Measurements from ENCODE around the gene PAQR8. TPM values are rescaled to one million over a fixed set of nuclear protein-coding genes. Genes with fewer than 3 reads are reported as not detected.

The PAQR8 gene
- total RNA-seq, 2 experiments from 2014 or later = 5.5 to 6.2 TPM

DNA sequence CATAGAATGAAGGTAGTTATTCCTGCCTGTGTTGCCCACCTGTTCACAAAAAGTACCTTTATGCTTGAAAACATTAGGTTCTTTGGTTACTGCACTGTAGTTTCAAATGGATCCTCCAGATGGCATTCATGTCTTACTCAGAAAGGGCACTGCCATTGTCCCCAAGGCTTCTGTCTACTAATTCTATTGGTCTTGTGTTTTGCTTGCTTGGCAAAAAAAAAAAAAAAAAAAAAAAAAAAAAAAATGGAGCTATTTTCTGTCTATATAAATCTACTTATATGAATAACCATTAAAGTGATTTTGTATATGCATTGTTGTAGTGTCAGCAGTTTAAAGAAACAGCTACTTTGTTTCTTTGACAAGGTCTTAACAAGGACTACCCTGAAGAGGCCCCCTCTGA, 45.5 kb downstream of the PAQR8 start:
- ChIA-PET CTCF (ENCODE audit: unreplicated experiment) (interaction anchor here (0.5 to 0.9 kb wide), 10 partner anchors 30 to 935 kb away, joined by 3 to 6 read pairs (median 4); no protein-coding TSS in a partner anchor), POLR2A (interaction anchor here (0.6 to 1.7 kb wide), 15 partner anchors 8 to 667 kb away, joined by 3 to 12 read pairs (median 4); no protein-coding TSS in a partner anchor)
- H3K36me3 ChIP-seq (ENCODE audit: insufficient read depth, low read length) = no peaks in the 10 kb centered on the region
- peak; percentile 80 for DNase-seq (ENCODE audit: low spot score)
- no TSS peak for BruUV-seq (replicated peaks)
- H2AFZ ChIP-seq (ENCODE audit: low read length) = no peak overlapping the region
- no peak overlapping the region for H3K4me2 ChIP-seq (ENCODE audit: low read length)
- H4K20me1 ChIP-seq (ENCODE audit: insufficient read depth, low read length) = no peaks in the 10 kb centered on the region
- no peaks in the 10 kb centered on the region for H3K4me1 ChIP-seq (ENCODE audit: insufficient read depth, low read length, poor library complexity, severe bottlenecking)
- intact Hi-C loops (cut with micrococcal nuclease; ENCODE audit: unreplicated experiment) = loop anchor here (2.0 kb wide), 2 partner anchors 245 to 255 kb away; no protein-coding TSS in a partner anchor
- no peaks in the 10 kb centered on the region for H3K79me2 ChIP-seq (ENCODE audit: insufficient read depth, low read depth, low read length)
- H3K9me2 ChIP-seq (ENCODE audit: insufficient read depth, low read length) = no peaks in the 10 kb centered on the region
- H3K9me3 ChIP-seq (ENCODE audit: low read length) = no peaks in the 10 kb centered on the region
- TF ChIP-seq EZH2phosphoT487 (IDR thresholded peaks at IDR 0.05; ENCODE audit: borderline replicate concordance, low read depth, low read length) (no peak), CTCF (conservative IDR thresholded peaks at IDR 0.05; ENCODE audit: low read length) (peak; percentile 92)
- no peak overlapping the region for H3K4me3 ChIP-seq (ENCODE audit: low read depth, low read length, poor library complexity, severe bottlenecking)
- H3K27ac ChIP-seq (ENCODE audit: low read depth, low read length, poor library complexity, severe bottlenecking) = no peak overlapping the region

- CTCF ChIA-PET (ENCODE audit: unreplicated experiment) = no interaction called here
These were observed 47.5 kb downstream of the PAQR8 start for GRCh38 chr6:52409499-52409898.

More at GRCh38 chr6:52409499-52409898, 47.5 kb downstream of the PAQR8 start:
- no TSS peak for BruUV-seq (replicated peaks)
- Histone ChIP-seq H3K9me2 (ENCODE audit: insufficient read depth, low read length) (no peaks in the 10 kb centered on the region), H3K4me2 (ENCODE audit: low read length) (no peak overlapping the region), H2AFZ (ENCODE audit: low read length) (no peak overlapping the region), H3K4me3 (ENCODE audit: low read depth, low read length, poor library complexity, severe bottlenecking) (no peak overlapping the region), H3K79me2 (ENCODE audit: insufficient read depth, low read depth, low read length) (no peaks in the 10 kb centered on the region), H3K36me3 (ENCODE audit: insufficient read depth, low read length) (no peaks in the 10 kb centered on the region), H3K4me1 (ENCODE audit: insufficient read depth, low read length, poor library complexity, severe bottlenecking) (no peaks in the 10 kb centered on the region), H3K9me3 (ENCODE audit: low read length) (no peaks in the 10 kb centered on the region), H4K20me1 (ENCODE audit: insufficient read depth, low read length) (no peaks in the 10 kb centered on the region), H3K27ac (ENCODE audit: low read depth, low read length, poor library complexity, severe bottlenecking) (no peak overlapping the region)
- DNase-seq (ENCODE audit: low spot score) = no peak
- POLR2A ChIA-PET = interaction anchor here (0.5 to 0.8 kb wide), 2 partner anchors 44 to 47 kb away, joined by 3 read pairs; partner anchors contain the start of gene PAQR8
- no peak for TF ChIP-seq EZH2phosphoT487 (IDR thresholded peaks at IDR 0.05; ENCODE audit: borderline replicate concordance, low read depth, low read length)
- TF ChIP-seq CTCF (conservative IDR thresholded peaks at IDR 0.05; ENCODE audit: low read length) = no peak
- intact Hi-C loops (cut with micrococcal nuclease; ENCODE audit: unreplicated experiment) = no loop called here
